ENCODE measurements around the gene FRMD3. TPM values are rescaled to one million over a fixed set of nuclear protein-coding genes. Genes with fewer than 3 reads are reported as not detected.

Gene FRMD3
- total and polyA plus RNA-seq, 8 donors: 0.87 to 2.6 (median 1.5) TPM

DNA sequence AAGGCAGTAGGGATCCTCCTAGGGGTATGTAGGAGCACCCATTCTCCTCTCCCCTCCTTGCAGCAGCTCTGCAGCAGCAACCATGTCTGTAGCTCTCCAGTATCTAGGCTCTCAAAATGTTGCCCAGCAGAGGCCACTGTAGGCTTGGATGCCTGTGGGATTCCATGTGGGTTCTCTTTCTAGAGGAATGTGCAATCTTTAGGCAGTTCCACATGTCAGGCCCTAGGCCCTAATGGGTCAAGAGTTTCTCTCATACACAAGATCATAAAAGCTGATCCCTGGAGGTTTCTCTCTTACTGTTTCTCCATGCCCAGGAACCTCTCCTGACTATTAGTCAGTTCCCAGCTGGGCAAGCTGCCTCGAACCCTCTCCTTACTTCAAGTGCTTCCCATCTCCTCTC, 215.8 kb downstream of the FRMD3 start:
- Histone ChIP-seq H3K9me3 (no peaks in the 10 kb centered on the region), H3K27ac (no peak overlapping the region), H3K27me3 (no peaks in the 10 kb centered on the region), H3K36me3 (no peaks in the 10 kb centered on the region), H3K4me1 (peaks cover 4 to 12% (median 8%) of the 10 kb centered on the region in 3 donors), H3K4me3 (no peak overlapping the region)
- FAIRE-seq (no peak), ATAC-seq (no peak), DNase-seq (no peak)
- 89 to 92% methylated on average over 1 of the region's 1 CpG for WGBS, 2 donors
- intact Hi-C loops (cut with DNase I): no loop called here
- TF ChIP-seq, protein P1, sequence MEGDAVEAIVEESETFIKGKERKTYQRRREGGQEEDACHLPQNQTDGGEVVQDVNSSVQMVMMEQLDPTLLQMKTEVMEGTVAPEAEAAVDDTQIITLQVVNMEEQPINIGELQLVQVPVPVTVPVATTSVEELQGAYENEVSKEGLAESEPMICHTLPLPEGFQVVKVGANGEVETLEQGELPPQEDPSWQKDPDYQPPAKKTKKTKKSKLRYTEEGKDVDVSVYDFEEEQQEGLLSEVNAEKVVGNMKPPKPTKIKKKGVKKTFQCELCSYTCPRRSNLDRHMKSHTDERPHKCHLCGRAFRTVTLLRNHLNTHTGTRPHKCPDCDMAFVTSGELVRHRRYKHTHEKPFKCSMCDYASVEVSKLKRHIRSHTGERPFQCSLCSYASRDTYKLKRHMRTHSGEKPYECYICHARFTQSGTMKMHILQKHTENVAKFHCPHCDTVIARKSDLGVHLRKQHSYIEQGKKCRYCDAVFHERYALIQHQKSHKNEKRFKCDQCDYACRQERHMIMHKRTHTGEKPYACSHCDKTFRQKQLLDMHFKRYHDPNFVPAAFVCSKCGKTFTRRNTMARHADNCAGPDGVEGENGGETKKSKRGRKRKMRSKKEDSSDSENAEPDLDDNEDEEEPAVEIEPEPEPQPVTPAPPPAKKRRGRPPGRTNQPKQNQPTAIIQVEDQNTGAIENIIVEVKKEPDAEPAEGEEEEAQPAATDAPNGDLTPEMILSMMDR (IDR thresholded peaks at IDR 0.05): no peak

DNA sequence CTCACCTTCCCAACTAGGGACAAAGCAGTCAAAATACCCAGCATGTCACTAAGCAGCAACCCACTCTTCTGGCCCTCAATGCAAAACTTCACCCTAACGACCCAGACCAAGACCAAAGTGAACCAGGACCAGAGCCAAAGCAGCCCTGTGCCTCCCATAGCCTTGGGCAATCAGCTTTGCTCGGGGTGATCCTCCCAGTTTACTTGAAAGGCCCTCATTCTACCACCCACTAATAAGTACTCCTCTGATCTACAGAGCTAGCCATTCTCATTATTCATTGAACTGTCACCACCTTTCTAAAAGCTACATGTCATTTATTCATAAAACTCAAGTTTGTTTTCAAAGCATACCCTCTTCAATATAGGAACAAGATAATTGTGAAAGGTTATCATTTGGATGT, 221.0 kb downstream of the FRMD3 start:
- H3K9me3 ChIP-seq: no peaks in the 10 kb centered on the region
- no peaks in the 10 kb centered on the region for H3K27me3 ChIP-seq
- FAIRE-seq (no peak), ATAC-seq (no peak), DNase-seq (no peak)
- H3K36me3 ChIP-seq: no peaks in the 10 kb centered on the region
- no peaks in the 10 kb centered on the region for H3K4me1 ChIP-seq
- no peak overlapping the region for H3K27ac ChIP-seq
- WGBS, 2 donors: 49 to 59% methylated on average over 2 of the region's 2 CpGs
- intact Hi-C loops (cut with DNase I): no loop called here
- TF ChIP-seq, protein P1 (IDR thresholded peaks at IDR 0.05): no peak
- no peak overlapping the region for H3K4me3 ChIP-seq

DNA sequence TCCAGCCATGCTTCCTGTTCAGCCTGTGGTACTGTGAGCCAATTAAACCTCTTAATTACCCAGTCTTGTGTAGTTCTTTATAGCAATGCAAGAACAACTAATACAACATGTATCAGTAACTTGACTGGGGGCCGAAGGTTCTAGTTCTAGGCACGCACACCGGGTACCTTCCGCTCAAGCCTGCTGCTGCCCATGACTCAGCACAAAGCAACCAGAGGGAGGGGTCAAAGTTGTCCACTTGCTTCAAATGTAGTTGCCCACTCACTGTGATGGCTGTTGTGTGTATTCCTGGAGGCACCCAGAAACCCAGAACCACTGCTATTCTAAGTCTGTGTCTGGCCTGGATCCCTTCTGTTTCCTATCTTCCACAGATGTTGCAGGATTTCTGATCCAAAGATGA, 222.6 kb downstream of the FRMD3 start:
- ATAC-seq: no peak
- H3K4me3 ChIP-seq: no peak overlapping the region
- FAIRE-seq: no peak
- no peaks in the 10 kb centered on the region for H3K4me1 ChIP-seq
- intact Hi-C loops (cut with DNase I): no loop called here
- 94 to 98% methylated on average over 4 of the region's 4 CpGs for WGBS, 2 donors
- H3K27me3 ChIP-seq: no peaks in the 10 kb centered on the region
- DNase-seq: no peak
- no peaks in the 10 kb centered on the region for H3K36me3 ChIP-seq
- H3K9me3 ChIP-seq: no peaks in the 10 kb centered on the region
- TF ChIP-seq, protein P1 (IDR thresholded peaks at IDR 0.05): no peak
- H3K27ac ChIP-seq: no peak overlapping the region

DNA sequence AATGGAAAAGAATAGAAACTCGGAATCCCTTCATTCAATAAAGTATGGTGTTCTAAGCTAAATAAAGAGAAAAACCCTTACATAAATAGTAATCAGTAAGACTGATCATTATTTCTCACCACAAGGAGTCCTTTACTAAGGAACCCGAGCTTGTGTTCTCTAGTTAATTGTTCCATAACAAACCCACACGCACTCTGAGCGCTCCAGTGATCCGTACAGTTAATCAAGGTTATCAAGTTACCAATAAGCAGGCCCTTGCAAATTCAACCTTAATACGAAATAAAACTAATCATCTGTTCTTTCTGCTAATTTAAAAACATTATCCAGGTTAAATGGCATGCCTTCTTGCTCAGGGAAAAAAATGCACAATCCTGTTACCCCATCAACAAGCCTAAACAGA, 224.4 kb downstream of the FRMD3 start:
- TF ChIP-seq, protein P1 (IDR thresholded peaks at IDR 0.05): no peak
- no peaks in the 10 kb centered on the region for H3K36me3 ChIP-seq
- 79 to 90% methylated on average over 6 of the region's 6 CpGs for WGBS, 2 donors
- H3K4me1 ChIP-seq: no peaks in the 10 kb centered on the region
- no peaks in the 10 kb centered on the region for H3K9me3 ChIP-seq
- no peaks in the 10 kb centered on the region for H3K27me3 ChIP-seq
- no peak for FAIRE-seq
- DNase-seq: no peak
- no peak for ATAC-seq
- intact Hi-C loops (cut with DNase I): no loop called here
- H3K4me3 ChIP-seq: no peak overlapping the region
- H3K27ac ChIP-seq: no peak overlapping the region

DNA sequence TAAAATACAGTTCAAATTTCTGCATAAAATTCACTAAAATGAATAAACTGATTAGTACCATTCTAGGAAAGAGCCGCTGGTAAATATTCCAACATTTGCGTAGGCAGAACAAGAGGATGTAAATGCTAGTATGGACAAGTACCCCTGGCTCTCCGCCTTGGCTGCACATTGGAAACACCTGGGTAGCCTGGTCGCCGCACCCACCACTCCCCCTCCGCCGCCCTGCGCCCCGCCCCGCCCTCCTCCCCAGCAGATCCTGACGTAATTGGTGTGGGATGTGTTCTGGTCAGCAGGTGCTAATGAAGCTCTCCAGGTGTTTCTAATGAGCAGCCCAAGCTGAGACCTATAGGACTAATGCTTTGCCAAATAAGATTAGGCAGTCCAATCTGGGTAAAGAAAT, 225.7 kb downstream of the FRMD3 start:
- 89 to 91% methylated on average over 11 of the region's 11 CpGs for WGBS, 2 donors
- ATAC-seq: no peak
- no peak for FAIRE-seq
- Histone ChIP-seq H3K27ac (no peak overlapping the region), H3K36me3 (no peaks in the 10 kb centered on the region), H3K9me3 (no peaks in the 10 kb centered on the region), H3K27me3 (no peaks in the 10 kb centered on the region), H3K4me1 (no peaks in the 10 kb centered on the region), H3K4me3 (no peak overlapping the region)
- TF ChIP-seq, protein P1 (IDR thresholded peaks at IDR 0.05): no peak
- intact Hi-C loops (cut with DNase I): no loop called here
- no peak for DNase-seq
